Fibroblast of mammary gland (primary cell): ENCODE data around the gene HNF1B.

Source experiments
- DNase-seq: peaks from one replicate; pipeline ENCODE4 v3.0.0-alpha.2; 2010; ENCODE audit warnings: low read depth
- H3K4me3 ChIP-seq: 2 replicates; pipeline ENCODE4 v1.5.1; 2011; ENCODE audit warnings: low read depth, mild to moderate bottlenecking, low read length, moderate library complexity; ENCODE audit not compliant: control insufficient read depth
- TF ChIP-seq, protein P1 (sequence below): conservative IDR thresholded peaks from 2 replicates; pipeline ENCODE4 v1.5.1; 2011; ENCODE audit warnings: low read depth, low read length, inconsistent platforms; ENCODE audit not compliant: control insufficient read depth, insufficient read depth

Gene HNF1B

DNA sequence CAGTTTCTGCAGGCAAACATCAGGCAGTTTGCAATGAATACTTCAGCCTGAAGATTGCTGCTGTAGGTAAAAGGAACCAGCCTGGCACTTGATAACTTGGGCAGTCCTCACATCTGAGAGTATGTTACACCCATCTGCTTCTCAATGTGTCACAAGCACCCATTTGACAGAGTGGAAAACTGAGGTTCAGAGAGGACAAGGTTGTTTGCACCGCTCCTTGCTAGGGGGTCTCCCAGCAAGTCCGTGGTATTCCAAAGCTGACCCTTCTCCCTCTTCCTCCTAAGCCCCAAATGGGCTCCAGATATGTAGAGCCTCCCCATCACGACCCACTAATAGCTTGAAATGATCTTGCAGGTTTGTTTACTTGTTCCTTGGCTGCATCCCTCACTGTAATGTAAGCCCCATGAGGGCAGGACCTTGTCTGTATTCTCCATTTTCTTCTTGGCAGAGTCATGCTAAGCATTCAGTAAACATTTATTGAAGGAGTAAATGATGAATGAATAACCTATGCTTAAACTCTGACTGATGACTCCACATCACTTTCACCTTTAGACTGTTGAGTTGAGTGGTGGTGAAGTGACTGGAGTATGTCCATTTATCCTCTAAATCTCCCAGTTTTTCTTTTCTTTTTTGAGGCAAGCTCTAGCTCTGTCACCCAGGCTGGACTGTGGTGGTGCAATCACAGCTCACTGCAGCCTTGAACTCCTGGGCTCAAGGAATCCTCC, 26.4 kb downstream of the HNF1B start:
- DNase-seq = no peak
- no peak overlapping the region for H3K4me3 ChIP-seq
- TF ChIP-seq, protein P1, sequence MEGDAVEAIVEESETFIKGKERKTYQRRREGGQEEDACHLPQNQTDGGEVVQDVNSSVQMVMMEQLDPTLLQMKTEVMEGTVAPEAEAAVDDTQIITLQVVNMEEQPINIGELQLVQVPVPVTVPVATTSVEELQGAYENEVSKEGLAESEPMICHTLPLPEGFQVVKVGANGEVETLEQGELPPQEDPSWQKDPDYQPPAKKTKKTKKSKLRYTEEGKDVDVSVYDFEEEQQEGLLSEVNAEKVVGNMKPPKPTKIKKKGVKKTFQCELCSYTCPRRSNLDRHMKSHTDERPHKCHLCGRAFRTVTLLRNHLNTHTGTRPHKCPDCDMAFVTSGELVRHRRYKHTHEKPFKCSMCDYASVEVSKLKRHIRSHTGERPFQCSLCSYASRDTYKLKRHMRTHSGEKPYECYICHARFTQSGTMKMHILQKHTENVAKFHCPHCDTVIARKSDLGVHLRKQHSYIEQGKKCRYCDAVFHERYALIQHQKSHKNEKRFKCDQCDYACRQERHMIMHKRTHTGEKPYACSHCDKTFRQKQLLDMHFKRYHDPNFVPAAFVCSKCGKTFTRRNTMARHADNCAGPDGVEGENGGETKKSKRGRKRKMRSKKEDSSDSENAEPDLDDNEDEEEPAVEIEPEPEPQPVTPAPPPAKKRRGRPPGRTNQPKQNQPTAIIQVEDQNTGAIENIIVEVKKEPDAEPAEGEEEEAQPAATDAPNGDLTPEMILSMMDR = no peak

DNA sequence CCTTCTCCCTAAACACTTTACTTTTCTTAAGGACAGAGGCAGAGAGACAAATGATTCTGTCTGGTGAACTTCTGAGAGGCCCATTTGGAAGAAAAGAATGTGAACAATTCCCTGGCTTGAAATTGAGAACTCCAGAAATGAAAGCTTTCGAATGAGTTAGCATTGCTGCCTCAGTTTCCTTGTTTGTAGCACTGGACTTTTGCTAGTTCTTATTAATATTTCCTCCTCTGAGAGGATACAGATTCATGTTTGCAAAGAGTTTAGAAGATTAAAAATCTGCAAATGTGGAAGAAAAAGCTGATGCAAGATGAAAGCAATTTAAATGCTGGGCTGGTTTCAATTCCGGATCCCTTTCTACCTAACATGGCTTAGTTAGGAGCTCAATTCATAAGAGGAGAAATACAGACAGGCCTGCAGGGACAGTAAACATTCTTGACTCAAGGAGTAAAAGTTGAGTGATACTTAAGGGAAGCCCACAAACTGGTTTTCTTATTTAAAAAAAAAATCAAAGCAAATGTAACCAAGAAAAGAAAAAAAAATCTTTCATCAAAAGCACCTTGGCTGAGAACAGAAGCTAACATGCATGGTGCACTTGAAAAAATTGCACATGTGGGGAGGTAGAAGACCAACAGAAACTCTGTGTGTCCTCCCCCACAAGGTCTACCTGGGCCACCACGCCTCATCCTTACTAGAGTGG, 27.1 kb downstream of the HNF1B start:
- TF ChIP-seq, protein P1 = no peak
- no peak overlapping the region for H3K4me3 ChIP-seq
- DNase-seq = no peak

DNA sequence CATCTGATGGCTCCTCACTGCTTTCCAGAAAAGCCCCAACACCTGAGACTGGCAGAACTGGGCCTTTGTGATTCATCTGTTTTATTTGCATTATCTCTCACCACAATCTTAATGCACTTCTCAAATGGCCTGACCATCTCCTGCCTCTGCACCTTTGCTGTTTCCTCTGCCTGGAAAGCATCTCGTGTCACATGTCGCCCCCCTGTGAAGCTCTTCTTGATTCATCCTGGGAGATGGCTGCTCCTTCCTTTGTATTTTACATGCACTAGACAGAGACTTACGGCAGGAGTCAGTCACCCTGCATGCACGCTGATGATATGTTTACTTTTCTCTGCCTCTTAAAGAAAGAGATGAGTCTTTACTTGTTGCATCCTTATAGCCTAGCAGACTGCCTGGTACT, 30.0 kb downstream of the HNF1B start:
- H3K4me3 ChIP-seq = no peak overlapping the region
- TF ChIP-seq, protein P1 = no peak
- no peak for DNase-seq

DNA sequence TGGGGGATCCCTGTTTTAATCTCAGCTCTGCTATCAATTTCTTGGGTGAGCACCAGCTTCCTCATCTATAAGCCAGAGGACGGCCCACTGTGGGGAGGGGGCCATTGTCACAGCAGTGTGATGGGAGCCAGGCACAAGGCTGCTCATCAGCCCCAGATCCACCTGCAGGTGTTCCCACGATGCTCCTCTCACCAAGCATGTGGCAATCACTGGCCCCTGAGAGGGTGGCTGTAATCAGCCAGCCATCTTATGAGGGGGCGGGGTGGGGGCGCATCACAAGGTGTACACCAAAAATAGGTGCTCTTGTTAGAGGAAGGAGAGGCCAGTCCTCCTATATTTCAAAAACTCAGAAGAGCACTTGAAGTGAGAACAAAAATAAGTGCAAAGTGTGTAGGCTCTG, 31.2 kb downstream of the HNF1B start:
- TF ChIP-seq, protein P1 = no peak
- no peak for DNase-seq

DNA sequence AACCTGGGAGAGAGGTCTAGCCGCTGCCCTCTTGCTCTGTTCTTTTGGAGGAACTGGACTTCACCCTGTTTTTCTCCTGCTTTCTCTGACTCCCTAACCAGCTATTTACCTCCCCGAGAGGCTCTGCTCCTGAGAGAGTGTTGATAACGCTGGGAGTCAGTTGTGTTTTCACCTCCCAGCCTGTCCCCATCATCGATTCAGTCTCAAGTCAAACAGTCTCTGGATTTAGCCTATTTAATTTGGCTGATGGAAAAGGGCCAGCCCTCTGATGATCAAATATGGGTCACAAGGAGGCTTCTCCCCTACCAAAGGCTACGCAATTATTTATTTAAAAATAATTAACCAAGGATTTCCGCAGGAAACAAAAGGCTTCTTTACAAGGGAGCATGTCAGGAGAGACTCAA, 31.8 kb downstream of the HNF1B start:
- no peak overlapping the region for H3K4me3 ChIP-seq
- no peak for DNase-seq
- TF ChIP-seq, protein P1 = no peak

More for the DNA sequence above, 31.2 kb downstream of the HNF1B start:
- H3K4me3 ChIP-seq = no peak overlapping the region

DNA sequence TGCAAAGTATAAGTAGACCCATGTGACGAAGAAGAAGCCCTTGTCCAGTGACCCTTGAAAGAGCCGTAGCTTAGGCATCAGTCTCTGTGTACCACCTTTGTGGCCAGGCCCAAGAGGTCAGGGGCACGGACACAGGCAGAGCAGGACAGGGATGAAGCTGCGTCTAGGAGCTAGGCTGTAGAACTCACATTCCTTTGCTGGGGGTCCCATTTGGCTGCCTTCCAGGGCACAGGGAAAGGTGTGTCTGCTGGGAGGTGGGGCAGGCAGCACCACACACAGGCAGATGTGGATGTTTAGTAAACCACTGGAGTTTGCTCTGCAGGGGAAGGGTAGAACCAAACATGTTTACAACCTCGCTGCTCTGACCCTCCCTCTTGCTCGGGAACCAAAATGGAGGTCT, 33.7 kb downstream of the HNF1B start:
- TF ChIP-seq, protein P1 = no peak
- H3K4me3 ChIP-seq = no peak overlapping the region
- DNase-seq = no peak
